Measurements from ENCODE around the gene C4BPB.
"Not testable (repeated sequence)": the region's sequence is repeated elsewhere in the genome, so short reads cannot be mapped to it uniquely, and the experiment has no call there.

C4BPB gene

DNA sequence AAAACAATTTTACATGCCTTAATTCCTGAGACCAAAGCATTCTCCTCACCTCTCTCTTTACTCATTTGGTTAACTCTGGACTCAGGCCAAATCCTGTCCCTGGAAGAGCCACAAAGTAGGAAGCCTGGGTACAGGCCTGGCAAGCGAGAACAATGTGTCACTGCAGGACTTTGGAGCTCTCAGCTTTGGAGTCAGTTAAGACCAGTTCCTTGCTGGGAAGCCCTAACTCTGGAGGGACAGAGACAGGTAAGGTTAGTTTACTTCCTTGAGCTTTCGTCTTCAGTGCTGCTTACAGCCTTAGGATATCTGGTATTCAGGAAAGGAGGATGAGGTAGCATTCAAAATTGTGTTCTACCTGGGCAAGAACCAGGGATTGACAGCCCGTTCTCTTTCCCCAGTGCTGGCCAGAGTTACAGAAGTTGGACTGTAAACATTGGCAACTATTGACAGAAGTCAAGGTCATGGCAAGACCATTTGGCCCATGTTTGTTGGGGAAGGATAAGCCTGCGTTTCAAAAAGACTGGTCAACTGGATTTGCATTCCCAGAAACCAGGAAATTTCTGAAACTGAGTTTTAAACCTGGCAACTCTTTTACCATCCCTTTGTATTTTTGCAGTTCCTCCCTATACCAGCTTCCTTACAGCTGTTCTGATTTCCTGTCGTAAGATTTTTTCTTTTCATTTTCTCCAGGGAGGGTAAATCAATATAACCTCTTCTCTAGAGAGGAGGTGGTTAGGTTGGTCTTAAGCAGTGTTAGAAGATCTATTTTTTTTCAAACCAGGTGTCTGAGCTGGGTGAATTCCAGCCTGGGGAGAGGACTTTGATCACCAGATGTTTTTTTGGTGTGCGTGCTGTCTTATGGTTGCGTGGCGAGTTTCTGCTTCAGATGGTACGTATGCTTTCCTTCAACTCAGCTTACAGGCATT is at the start of gene C4BPB:
C4BPB (plus strand) TSS at position 160 of the 926 bp plus-strand sequence; CDS start at position 832, 672 bp downstream.
- no peak for DNase-seq

DNA sequence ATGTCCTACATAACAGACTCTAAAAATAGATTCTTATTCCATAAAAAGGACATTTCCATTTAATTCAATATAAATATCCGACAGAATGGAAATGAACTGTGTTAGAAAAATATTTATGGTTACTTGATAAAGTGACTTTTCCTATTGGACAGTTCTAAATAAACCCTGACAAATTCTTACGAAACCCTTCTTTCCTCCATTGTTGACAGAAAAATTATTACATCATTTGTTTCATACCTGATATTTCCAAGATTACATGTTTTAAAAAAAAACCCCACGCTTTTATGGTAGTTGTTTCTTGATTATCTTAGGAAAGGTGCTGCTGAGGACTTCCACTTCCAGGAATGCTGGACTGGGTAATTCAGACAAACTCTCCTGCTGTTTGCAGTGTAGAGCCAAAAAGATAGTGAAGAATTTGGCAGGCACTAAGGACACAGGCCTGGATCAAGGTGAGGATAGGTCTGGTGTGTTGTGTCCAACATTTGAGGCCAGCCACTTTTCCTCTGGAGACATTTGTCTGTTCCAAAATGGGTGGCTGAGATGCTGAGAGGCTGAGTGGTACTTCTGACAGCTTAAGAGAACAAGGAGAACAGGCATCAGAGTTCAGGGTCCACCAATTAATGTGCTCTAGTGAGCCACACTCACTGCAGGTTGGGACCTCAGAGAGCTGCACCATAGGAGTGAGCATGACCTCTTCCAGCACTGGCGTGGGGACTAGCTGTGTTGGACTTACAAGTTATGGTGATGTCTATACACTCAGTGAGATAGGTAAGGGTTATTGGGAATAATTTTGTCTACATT is 49.1 kb upstream of the C4BPB start:
- DNase-seq = no peak

GRCh38 chr1:207040181-207040533 is 48.5 kb upstream of the C4BPB start:
- DNase-seq = no peak

DNA sequence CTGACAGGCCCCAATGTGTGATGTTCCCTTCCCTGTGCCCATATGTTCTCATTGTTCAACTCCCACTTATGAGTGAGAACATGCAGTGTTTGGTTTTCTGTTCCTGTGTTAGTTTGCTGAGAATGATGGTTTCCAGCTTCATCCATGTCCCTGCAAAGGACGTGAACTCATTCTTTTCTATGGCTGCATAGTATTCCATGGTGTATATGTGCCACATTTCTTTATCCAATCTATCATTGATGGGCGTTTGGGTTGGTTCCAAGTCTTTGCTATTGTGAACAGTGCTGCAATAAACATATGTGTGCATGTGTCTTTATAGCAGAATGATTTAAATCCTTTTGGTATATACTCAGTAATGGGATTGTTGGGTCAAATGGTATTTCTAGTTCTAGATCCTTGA is 47.3 kb upstream of the C4BPB start:
- DNase-seq = not testable (repeated sequence)

DNA sequence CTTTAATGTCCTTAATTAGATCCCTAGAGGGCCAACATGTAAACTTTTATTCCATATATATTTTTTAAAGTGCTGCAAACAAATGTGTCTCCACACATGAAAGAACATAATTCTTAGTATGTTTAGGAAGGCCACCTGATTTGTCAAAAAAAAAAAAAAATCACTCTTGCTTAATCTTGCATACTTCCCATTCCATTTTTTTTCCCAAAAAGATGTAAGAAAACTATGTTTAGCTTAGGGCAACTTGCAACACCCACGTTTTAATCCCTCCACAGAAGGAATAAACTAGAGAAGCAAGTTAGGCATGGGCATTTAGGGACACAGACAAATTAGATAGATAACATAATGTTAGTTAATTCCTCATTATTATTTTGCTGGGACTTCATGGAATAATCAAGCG is 43.2 kb upstream of the C4BPB start:
- no peak for DNase-seq

GRCh38 chr1:207047505-207047904 is 41.2 kb upstream of the C4BPB start:
- no peak for DNase-seq

DNA sequence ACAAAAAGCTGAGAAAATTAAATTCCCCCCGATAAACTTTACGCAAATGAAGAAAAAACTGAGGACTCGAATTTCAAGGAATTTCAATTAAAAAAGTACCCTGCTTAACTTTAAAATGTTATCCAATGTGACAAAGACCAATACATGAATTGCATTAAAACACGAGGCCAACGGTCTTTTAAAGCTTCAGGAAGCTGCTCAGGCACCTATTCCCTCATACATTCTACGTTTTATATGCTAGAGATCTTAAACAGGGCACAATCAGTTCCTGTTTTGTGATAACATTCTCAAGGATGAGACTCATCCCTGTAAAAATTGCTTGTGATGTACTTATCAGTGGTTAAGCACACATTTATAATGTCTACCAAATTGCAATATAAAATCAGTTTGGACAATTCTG is 40.6 kb upstream of the C4BPB start:
- DNase-seq = no peak

DNA sequence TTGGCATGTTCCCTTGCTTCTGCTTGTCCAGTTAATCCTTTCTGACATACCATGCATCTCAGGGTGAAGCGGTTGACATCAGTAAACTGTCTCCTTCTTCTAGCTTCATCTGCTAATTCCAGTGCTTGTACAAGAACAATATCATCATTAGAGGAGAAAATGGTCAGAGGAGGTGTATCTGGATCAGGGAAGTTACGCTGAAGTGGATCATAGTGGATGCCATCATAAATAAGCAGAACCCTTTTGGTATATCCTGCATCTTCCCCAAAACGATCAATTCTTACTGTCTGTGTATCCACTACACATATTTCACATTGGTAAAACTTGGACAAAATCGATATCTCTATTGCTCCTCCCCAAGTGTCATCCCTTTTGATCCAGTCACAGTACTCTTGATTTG is 39.6 kb upstream of the C4BPB start:
- DNase-seq = no peak

- no peak for DNase-seq
Measured at GRCh38 chr1:207049514-207049913, 39.1 kb upstream of the C4BPB start.

DNA sequence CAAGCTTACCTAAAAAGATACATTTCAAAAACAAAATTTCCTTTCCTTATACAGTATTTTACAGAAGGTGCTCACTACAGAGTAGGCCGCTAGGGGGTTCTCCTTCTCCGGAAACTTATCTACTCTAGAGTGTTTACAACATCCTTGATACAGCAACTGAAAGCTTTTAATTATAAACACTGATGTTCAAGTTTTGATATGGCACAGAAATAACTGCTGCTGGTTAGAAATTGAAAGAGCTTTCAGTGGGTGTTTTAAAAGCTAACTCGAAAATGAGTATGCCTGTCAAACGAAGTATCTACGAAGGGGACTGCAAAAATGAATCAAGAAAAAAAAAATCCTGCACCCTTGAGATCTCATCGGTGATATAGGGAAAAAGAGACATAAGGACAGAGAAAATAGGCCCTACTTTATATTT is 38.7 kb upstream of the C4BPB start:
- DNase-seq = peak; percentile 27

- DNase-seq = peak; percentile 91
Measured at GRCh38 chr1:207050480-207051190, 38.0 kb upstream of the C4BPB start.

DNA sequence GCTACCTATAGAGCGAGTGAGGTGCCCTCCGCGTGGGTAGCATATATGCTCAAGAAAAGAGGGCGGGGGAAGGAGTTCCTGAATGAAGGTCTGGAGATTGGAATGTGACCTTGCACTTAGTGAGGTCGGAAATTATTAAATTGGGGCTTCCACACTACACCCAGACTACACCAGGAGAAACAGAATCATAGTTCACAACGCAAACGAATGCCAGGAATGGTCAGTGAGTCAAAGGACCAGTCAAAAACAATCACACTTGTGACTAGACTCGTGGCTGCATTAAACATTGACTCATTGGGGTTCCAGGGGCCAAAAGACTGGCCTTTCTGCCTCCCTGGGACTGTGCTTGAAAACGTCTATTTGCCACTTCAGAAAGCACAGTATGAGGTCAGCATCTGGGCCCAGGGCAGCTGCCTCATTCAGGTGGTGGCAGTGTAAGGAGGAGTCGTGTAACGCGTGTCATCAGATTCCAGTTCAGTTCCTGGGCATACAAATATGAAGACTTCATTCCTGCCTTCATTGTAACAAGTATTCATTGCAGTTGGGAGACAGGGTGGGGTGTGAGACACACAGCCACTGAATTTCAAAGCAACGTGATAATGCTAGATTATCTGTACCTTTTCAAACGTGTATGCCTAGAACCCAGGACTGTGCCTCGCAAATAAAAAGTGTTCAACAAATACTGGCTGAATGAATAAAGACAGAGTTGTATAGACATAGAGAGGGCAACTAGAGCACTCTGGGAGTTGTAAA is 37.3 kb upstream of the C4BPB start, which contains the start of gene YOD1:
YOD1 (minus strand) TSS at position 18 of the 753 bp plus-strand sequence. CDS start 178 bp downstream, outside the sequence.
- no peak for DNase-seq

DNA sequence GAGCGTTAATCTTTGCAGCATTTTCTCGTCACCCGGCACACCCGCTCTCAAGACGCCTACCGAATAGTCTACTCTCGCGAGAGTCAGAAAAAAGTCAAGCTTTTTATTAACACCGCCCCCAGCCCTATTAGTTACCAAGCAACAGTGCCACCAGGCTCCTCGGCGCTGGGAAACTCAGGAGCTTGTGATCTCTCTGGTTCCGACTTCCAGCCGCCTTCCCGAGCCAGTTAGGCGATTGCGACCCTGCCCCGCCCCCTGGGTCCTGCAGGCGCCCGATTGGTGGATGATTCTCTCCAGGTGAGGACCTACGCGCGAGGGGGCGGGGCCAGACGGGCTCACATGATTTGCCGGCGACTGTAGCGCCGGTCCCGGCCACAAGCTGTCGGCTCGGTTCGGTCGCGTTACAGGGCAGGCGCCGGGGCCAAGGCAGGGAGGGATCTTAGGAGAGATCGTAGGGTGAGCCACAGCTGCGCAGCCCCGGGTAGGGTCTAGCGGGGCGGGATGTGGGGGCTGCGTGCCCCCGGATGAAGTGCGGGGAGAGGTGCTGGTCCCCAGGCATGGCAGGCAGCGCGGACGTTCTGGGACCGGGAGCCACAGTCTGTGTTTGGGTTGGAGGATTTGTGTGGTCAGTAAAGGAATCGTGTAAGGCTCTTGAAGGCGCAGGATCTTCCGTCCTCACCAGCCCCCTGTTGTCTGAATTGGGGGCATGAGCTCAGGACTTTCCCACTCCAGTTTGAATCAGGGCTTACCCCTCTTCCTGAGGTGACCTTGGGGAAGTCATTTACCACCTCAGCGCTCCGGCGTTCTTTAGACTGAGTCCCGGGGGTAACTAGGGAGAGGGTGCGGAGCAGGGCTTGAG is 35.5 kb upstream of the C4BPB start, which contains the start of gene PFKFB2:
PFKFB2 (plus strand) TSS at position 365 of the 859 bp plus-strand sequence. CDS start 1,443 bp downstream, outside the sequence.
- DNase-seq = peak; percentile 99

DNA sequence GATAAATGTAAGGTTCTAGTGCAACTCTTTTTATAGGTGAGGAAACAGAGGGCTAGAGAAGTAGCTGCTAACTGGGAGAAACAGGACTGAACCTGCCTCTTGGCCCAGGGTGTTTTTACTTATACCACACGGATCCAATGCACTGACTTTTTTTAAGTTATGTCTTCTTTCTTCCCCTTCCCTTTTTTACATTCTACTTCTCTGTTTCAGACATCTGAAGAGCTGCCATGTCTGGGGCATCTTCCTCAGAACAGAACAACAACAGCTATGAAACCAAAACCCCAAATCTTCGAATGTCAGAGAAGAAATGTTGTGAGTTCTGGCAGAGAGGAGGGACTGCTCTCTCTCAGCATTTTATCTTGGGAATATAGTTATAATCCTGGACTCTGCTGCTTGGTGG is 34.2 kb upstream of the C4BPB start:
- DNase-seq = no peak

- no peak for DNase-seq
Measured at GRCh38 chr1:207055386-207056001, 33.2 kb upstream of the C4BPB start.

GRCh38 chr1:207056673-207057072 is 32.0 kb upstream of the C4BPB start:
- no peak for DNase-seq

DNA sequence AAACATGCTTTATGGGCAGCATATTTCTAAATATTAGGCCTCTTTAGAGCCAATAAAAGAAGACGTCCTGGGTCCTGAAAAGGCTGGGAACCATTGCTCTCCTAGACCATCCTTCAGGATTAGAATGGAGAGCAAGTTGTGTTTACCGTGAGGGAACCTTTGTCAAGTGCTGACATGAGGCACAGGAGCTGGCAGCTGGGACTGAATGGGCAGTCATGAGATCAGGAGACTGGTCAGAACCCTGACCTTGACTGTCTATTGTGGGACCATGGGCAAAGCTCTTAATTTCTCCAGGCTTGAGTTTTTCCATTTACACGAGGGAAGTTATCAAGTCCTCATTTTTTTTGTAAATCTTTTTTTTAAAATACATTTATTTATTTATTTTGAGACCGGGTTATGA is 30.4 kb upstream of the C4BPB start:
- no peak for DNase-seq

DNA sequence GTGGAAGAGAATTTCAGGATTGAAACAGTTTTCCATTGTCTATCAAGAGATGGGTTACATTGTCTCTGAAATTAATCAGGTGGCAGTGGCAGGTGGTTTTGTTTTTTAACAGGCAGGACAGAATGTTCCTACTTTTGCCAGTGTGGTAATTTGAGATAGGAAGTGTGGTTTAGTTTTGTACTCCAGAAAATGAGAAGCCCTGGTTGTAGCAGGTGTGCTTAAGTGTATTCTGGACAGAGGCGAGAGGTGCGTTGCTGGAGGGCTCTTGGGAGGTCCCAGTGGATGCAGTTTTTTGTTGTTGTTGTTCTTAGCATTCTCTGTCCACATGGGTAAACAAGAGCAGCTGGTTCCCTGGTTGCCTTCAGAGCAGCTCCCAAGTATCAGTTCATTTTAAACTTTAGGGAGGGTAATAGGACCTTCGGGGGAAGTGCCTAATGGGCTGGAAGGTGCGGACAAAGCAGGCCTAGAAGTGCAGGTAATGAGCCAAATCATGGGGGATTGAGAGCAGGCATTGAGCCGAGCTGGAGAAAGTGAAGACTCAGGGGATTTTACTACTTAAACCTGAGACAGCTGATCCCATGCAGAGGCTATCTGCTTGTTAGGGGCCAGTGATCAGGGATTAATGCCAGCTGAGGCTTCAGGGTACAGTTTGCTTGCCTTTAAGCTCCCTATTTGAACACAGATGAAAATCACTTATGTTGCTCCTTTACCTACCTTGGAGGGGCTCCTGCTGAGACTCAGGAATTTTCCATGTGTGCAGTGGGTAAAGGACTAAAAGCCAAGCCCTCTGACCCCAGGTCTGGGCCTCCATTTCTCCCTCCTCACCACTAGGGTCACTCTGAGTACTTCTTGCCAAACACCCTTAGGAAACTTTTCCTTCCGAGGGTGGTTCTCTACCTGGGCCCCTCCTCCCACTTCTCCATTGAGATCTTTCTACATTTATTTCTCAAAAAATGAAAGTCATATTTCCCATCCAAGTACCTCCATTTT is 29.5 kb upstream of the C4BPB start:
- peak; percentile 63 for DNase-seq

DNA sequence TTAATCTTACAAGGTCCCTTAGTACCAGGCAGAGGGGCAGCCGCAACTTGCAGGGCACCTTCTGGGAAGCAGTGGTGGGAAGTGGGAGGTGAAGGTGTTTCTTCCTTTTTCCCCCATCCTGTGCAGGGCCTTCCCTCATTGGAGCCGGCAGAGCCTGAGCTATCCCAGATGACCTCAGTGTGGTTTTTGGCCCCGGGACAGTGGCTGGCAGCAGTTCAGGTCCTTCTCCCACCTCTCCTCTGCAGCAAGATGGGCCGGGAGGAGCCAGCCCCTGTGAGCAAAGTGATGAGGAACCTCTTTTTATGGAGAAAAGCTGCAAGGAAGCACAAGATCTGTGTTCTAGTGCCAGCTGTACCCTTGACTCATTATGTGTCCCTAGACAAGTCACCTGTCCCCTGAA is 28.8 kb upstream of the C4BPB start:
- no peak for DNase-seq

All from NCI-H2171 (cell line).